ENCODE data around the gene DNAJC3. TPM values are rescaled to one million over a fixed set of nuclear protein-coding genes. Genes with fewer than 3 reads are reported as not detected.
"Not testable (repeated sequence)": the region's sequence is repeated elsewhere in the genome, so short reads cannot be mapped to it uniquely, and the experiment has no call there.

Gene DNAJC3
- total RNA-seq, 4 donors from 2014 or later: 42.9 to 46.3 (median 46.0) TPM

GRCh38 chr13:95784900-95785290, 108.0 kb downstream of the DNAJC3 start:
- no peak for DNase-seq (ENCODE audit: low spot score in 2 of 2)
- H3K4me1 ChIP-seq: peaks cover 0 to 7% (median 0%) of the 10 kb centered on the region in 4 donors
- H3K9me3 ChIP-seq: peaks cover 0 to 7% (median 0%) of the 10 kb centered on the region in 4 donors
- H3K4me3 ChIP-seq: no peak overlapping the region
- H3K36me3 ChIP-seq: peaks cover 0 to 57% (median 0%) of the 10 kb centered on the region in 3 donors
- TF ChIP-seq CTCF (IDR thresholded peaks at IDR 0.05) (no peak), POLR2A (IDR thresholded peaks at IDR 0.05) (no peak), EP300 (IDR thresholded peaks at IDR 0.05) (no peak)
- 90 to 92% methylated on average over 3 of the region's 3 CpGs for WGBS, 2 donors
- no peak overlapping the region for H3K27ac ChIP-seq
- H3K27me3 ChIP-seq: no peaks in the 10 kb centered on the region

GRCh38 chr13:95787356-95788099, 110.6 kb downstream of the DNAJC3 start:
- no peak for DNase-seq (ENCODE audit: low spot score in 2 of 2)
- H3K4me3 ChIP-seq: no peak overlapping the region
- peaks cover 0 to 7% (median 0%) of the 10 kb centered on the region in 4 donors for H3K4me1 ChIP-seq
- H3K27me3 ChIP-seq: no peaks in the 10 kb centered on the region
- TF ChIP-seq CTCF (IDR thresholded peaks at IDR 0.05) (no peak), POLR2A (IDR thresholded peaks at IDR 0.05) (no peak), EP300 (IDR thresholded peaks at IDR 0.05) (no peak)
- H3K9me3 ChIP-seq: peaks cover 0 to 7% (median 0%) of the 10 kb centered on the region in 4 donors
- H3K27ac ChIP-seq: no peak overlapping the region
- WGBS, 2 donors: 46 to 48% methylated on average over 1 of the region's 1 CpG
- H3K36me3 ChIP-seq: peaks cover 0 to 58% (median 0%) of the 10 kb centered on the region in 3 donors

GRCh38 chr13:95788100-95788463, 111.1 kb downstream of the DNAJC3 start:
- Histone ChIP-seq H3K4me1 (peaks cover 0 to 7% (median 0%) of the 10 kb centered on the region in 4 donors), H3K4me3 (no peak overlapping the region), H3K27ac (no peak overlapping the region), H3K9me3 (peaks cover 0 to 7% (median 0%) of the 10 kb centered on the region in 4 donors), H3K36me3 (peaks cover 0 to 63% (median 0%) of the 10 kb centered on the region in 3 donors), H3K27me3 (no peaks in the 10 kb centered on the region)
- WGBS, 2 donors: 57 to 60% methylated on average over 2 of the region's 2 CpGs
- TF ChIP-seq EP300 (IDR thresholded peaks at IDR 0.05) (no peak), CTCF (IDR thresholded peaks at IDR 0.05) (no peak), POLR2A (IDR thresholded peaks at IDR 0.05) (no peak)
- no peak for DNase-seq (ENCODE audit: low spot score in 2 of 2)

GRCh38 chr13:95789315-95789714, 112.4 kb downstream of the DNAJC3 start:
- not testable (repeated sequence) for DNase-seq (ENCODE audit: low spot score in 2 of 2); H3K27me3 ChIP-seq; H3K4me1 ChIP-seq; H3K9me3 ChIP-seq; H3K4me3 ChIP-seq; H3K27ac ChIP-seq
- H3K36me3 ChIP-seq: peaks cover 0 to 70% (median 0%) of the 10 kb centered on the region in 3 donors

GRCh38 chr13:95791084-95791722, 114.3 kb downstream of the DNAJC3 start:
- WGBS, 2 donors: 78 to 87% methylated on average over 7 of the region's 7 CpGs
- no peak for DNase-seq (ENCODE audit: low spot score in 2 of 2)
- TF ChIP-seq EP300 (IDR thresholded peaks at IDR 0.05): no peak
- TF ChIP-seq CTCF (IDR thresholded peaks at IDR 0.05): no peak
- no peak for TF ChIP-seq POLR2A (IDR thresholded peaks at IDR 0.05)

More at GRCh38 chr13:95791084-95791722, 114.3 kb downstream of the DNAJC3 start:
- Histone ChIP-seq H3K36me3 (peaks cover 0 to 86% (median 0%) of the 10 kb centered on the region in 3 donors), H3K4me1 (no peaks in the 10 kb centered on the region), H3K27ac (no peak overlapping the region), H3K9me3 (peaks cover 0 to 7% (median 0%) of the 10 kb centered on the region in 4 donors), H3K4me3 (no peak overlapping the region), H3K27me3 (no peaks in the 10 kb centered on the region)
